NB4 (cell line): ENCODE results near the gene HINT1.

ENCODE experiments used
- DNase-seq: peaks from one replicate; pipeline ENCODE4 v3.0.0; 2010; ENCODE audit warnings: low read depth
- H3K4me3 ChIP-seq: one replicate; pipeline ENCODE4 v1.5.1; 2011; ENCODE audit warnings: mild to moderate bottlenecking, low read depth, low read length, moderate library complexity
- MAX ChIP-seq: IDR thresholded peaks from 2 replicates; pipeline ENCODE4 v1.6.1; 2011; ENCODE audit warnings: low read depth, low read length
- MYC ChIP-seq: IDR thresholded peaks from 2 replicates; pipeline ENCODE4 v1.6.1; 2011; ENCODE audit warnings: low read depth, low read length
- POLR2A ChIP-seq: IDR thresholded peaks from 2 replicates; pipeline ENCODE4 v1.6.1; 2011; ENCODE audit warnings: mild to moderate bottlenecking; ENCODE audit not compliant: insufficient read length; ENCODE audit errors: extremely low read depth
- TF ChIP-seq, protein P1 (sequence below): IDR thresholded peaks from one replicate; pipeline ENCODE4 v1.5.1; 2012; ENCODE audit warnings: low read depth, low read length

Gene HINT1

GRCh38 chr5:131185523-131186104, 20.6 kb upstream of the HINT1 start:
- TF ChIP-seq, protein P1, sequence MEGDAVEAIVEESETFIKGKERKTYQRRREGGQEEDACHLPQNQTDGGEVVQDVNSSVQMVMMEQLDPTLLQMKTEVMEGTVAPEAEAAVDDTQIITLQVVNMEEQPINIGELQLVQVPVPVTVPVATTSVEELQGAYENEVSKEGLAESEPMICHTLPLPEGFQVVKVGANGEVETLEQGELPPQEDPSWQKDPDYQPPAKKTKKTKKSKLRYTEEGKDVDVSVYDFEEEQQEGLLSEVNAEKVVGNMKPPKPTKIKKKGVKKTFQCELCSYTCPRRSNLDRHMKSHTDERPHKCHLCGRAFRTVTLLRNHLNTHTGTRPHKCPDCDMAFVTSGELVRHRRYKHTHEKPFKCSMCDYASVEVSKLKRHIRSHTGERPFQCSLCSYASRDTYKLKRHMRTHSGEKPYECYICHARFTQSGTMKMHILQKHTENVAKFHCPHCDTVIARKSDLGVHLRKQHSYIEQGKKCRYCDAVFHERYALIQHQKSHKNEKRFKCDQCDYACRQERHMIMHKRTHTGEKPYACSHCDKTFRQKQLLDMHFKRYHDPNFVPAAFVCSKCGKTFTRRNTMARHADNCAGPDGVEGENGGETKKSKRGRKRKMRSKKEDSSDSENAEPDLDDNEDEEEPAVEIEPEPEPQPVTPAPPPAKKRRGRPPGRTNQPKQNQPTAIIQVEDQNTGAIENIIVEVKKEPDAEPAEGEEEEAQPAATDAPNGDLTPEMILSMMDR: no peak
- TF ChIP-seq MYC (no peak), MAX (no peak), POLR2A (no peak)
- H3K4me3 ChIP-seq: no peak overlapping the region
- no peak for DNase-seq

DNA sequence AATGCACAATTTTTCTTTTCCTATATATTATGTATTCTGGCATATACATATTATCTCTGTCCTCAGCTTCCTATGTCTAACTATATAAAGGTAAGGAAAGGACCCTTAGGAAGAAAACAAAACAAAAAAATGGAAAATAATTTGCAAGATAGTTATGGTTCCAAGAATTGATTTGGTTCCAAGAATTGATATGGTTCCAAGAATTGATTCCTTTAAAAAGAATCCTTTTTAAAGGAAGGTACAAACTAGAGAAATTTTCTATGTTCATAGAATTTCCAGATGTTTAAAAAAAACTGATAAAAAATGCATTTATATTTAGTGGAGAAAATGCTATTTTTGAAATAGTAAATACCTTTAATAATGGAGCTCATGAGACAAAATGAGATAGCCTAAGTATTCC, 17.8 kb upstream of the HINT1 start:
- TF ChIP-seq, protein P1: no peak
- TF ChIP-seq POLR2A (no peak), MYC (no peak), MAX (no peak)
- DNase-seq: no peak
- no peak overlapping the region for H3K4me3 ChIP-seq

DNA sequence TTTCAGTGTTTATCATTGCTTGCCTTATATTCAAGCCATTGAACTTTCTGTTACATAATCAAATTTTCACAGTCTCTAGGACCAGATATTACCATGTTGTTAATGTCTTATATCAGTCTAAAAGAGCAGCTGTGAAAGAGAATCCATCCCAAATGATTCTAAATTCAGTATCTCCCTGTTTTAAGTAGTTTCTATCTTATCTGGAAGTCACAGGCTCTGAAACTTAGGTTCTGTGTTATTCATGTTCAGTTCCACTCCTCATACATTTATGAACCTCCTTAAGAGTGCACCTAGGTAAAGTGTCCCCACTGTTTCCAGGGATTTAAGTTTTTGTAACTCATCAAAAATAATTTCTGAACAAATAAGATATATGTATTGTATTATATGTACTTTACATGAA, 15.4 kb upstream of the HINT1 start:
- no peak for TF ChIP-seq MYC
- TF ChIP-seq MAX: no peak
- no peak for TF ChIP-seq POLR2A
- no peak for DNase-seq
- H3K4me3 ChIP-seq: no peak overlapping the region

DNA sequence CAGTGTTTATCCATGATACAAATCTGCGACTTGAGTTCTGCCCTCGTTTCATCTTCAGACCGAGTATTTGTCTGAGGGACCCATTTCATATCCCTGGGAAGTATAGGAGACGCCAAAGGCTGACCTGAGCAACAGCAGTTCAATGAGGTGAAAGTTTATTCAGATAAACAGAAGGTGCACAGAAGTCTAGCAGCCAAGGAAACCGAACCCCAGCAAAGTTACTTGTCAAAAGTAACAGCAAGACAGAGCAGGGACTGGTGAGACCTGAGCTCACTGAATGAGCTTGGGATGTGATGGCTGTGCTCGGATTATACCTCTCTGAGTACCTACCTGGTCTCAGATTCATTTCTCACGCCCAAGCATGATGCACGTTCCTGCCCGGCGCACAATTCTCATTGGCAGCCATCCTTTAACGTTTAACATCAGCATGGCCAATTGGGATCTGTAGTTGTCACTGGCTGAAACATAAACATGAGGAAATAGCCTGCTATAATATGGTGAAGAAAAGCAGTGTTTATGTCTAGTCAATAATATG, 6.3 kb upstream of the HINT1 start:
- DNase-seq: peak; percentile 21
- no peak for TF ChIP-seq POLR2A
- peak; percentile 23; the same call in 1 of the 2 replicates for TF ChIP-seq MAX
- peak; percentile 31; the same call in 1 of the 2 replicates for TF ChIP-seq MYC
- TF ChIP-seq, protein P1: no peak
- peak overlapping the region; percentile 70 for H3K4me3 ChIP-seq

GRCh38 chr5:131170540-131171275, 5.7 kb upstream of the HINT1 start, which contains the start of gene LYRM7:
Gene LYRM7 (plus strand): TSS chr5:131170944. CDS start chr5:131171021, 77 bp downstream.
- TF ChIP-seq MAX: peak; percentile 73
- TF ChIP-seq, protein P1: no peak
- TF ChIP-seq POLR2A: peak; percentile 89
- TF ChIP-seq MYC: peak; percentile 17; the same call in 1 of the 2 replicates
- H3K4me3 ChIP-seq: peak within 1 kb of the TSS; percentile 97
- DNase-seq: peak; percentile 99

GRCh38 chr5:131169810-131170539, 4.9 kb upstream of the HINT1 start:
- H3K4me3 ChIP-seq: peak overlapping the region; percentile 97
- peak; percentile 27 for DNase-seq
- TF ChIP-seq MYC (no peak), MAX (no peak)
